Neuronal stem cell (in vitro differentiated cells): ENCODE results near the gene ZNF10. TPM values are rescaled to one million over a fixed set of nuclear protein-coding genes. Genes with fewer than 3 reads are reported as not detected.

ENCODE experiments used
- DNase-seq: peaks from one replicate; pipeline ENCODE4 v3.0.0-alpha.2; 2013; ENCODE audit warnings: low spot score
- H2AFZ ChIP-seq: one replicate; pipeline ENCODE4 v1.6.1; 2013; ENCODE audit warnings: mild to moderate bottlenecking, low read length, inconsistent platforms
- H2AK5ac ChIP-seq: 2 replicates; pipeline ENCODE4 v1.6.1; 2013; ENCODE audit warnings: low read depth, mild to moderate bottlenecking, inconsistent platforms, low read length, moderate library complexity, mixed read lengths
- H2BK120ac ChIP-seq: 2 replicates; pipeline ENCODE4 v1.6.1; 2013; ENCODE audit warnings: low read depth, mild to moderate bottlenecking, inconsistent platforms, low read length, moderate library complexity, mixed read lengths
- H2BK12ac ChIP-seq: one replicate; pipeline ENCODE4 v1.6.1; 2013; ENCODE audit warnings: low read length, inconsistent platforms
- H2BK15ac ChIP-seq: 2 replicates; pipeline ENCODE4 v1.6.1; 2013; ENCODE audit warnings: mild to moderate bottlenecking, low read length, inconsistent platforms, mixed read lengths
- H2BK5ac ChIP-seq: one replicate; pipeline ENCODE4 v1.6.1; 2013; ENCODE audit warnings: inconsistent platforms, mild to moderate bottlenecking, low read length, moderate library complexity
- H3K14ac ChIP-seq: one replicate; pipeline ENCODE4 v1.6.1; 2013; ENCODE audit warnings: low read length, inconsistent platforms
- H3K18ac ChIP-seq: 2 replicates; pipeline ENCODE4 v1.6.1; 2013; ENCODE audit warnings: low read length, inconsistent platforms
- H3K23ac ChIP-seq: 2 replicates; pipeline ENCODE4 v1.6.1; 2013; ENCODE audit warnings: low read depth, mild to moderate bottlenecking, mixed read lengths, low read length, inconsistent platforms; ENCODE audit not compliant: poor library complexity
- H3K27ac ChIP-seq: replicated peaks from 3 replicates; pipeline ENCODE4 v1.5.1; 2013; ENCODE audit warnings: low read length, inconsistent platforms
- H3K27me3 ChIP-seq, 3 experiments: 2 replicates each; pipeline ENCODE4 v1.6.1; 2013; ENCODE audit warnings: low read length in 3 of 3, mild to moderate bottlenecking in 2 of 3, inconsistent platforms in 1 of 3, low read depth in 1 of 3, mixed read lengths in 1 of 3, moderate library complexity in 1 of 3; ENCODE audit not compliant: control insufficient read depth in 3 of 3, insufficient read depth in 3 of 3
- H3K36me3 ChIP-seq, 2 donors: replicated peaks in 1 of 2; 2 replicates each; pipeline ENCODE4 v1.6.1; 2013; ENCODE audit warnings: low read length in 2 of 2; ENCODE audit not compliant: control insufficient read depth in 2 of 2, insufficient read depth in 2 of 2
- H3K4ac ChIP-seq: 2 replicates; pipeline ENCODE4 v1.6.1; 2013; ENCODE audit warnings: inconsistent platforms, mild to moderate bottlenecking, low read length, moderate library complexity
- H3K4me1 ChIP-seq, 2 donors: 1 replicate in 1 of 2; 2 replicates in 1 of 2; pipeline ENCODE4 v1.6.1; 2013; ENCODE audit warnings: low read length in 2 of 2, low read depth in 1 of 2; ENCODE audit not compliant: control insufficient read depth in 2 of 2, insufficient read depth in 1 of 2
- H3K4me2 ChIP-seq: one replicate; pipeline ENCODE4 v1.6.1; 2013; ENCODE audit warnings: mild to moderate bottlenecking, low read length, inconsistent platforms; ENCODE audit not compliant: insufficient read depth, poor library complexity, severe bottlenecking
- H3K4me3 ChIP-seq, 2 donors: 2 replicates each; pipeline ENCODE4 v1.5.1; 2013; ENCODE audit warnings: low read length in 2 of 2, mild to moderate bottlenecking in 2 of 2, inconsistent platforms in 1 of 2, moderate library complexity in 1 of 2
- H3K79me1 ChIP-seq: one replicate; pipeline ENCODE4 v1.6.1; 2013; ENCODE audit warnings: low read depth, mild to moderate bottlenecking, inconsistent platforms, low read length, moderate library complexity
- H3K9ac ChIP-seq: one replicate; pipeline ENCODE4 v1.6.1; 2013; ENCODE audit warnings: mild to moderate bottlenecking, low read depth, low read length, inconsistent platforms; ENCODE audit not compliant: poor library complexity
- H3K9me3 ChIP-seq, 2 donors: replicated peaks in 1 of 2; 2 replicates each; pipeline versions ENCODE3 to v1.6.1; 2013; ENCODE audit warnings: low read length in 2 of 2, mild to moderate bottlenecking in 2 of 2, inconsistent platforms in 1 of 2, low read depth in 1 of 2, mixed read lengths in 1 of 2, moderate library complexity in 1 of 2; ENCODE audit not compliant: control insufficient read depth in 2 of 2, insufficient read depth in 1 of 2
- H4K8ac ChIP-seq: one replicate; pipeline ENCODE4 v1.6.1; 2013; ENCODE audit warnings: low read depth, mild to moderate bottlenecking, inconsistent platforms, low read length, moderate library complexity
- H4K91ac ChIP-seq: one replicate; pipeline ENCODE4 v1.6.1; 2013; ENCODE audit warnings: low read length, low read depth, mild to moderate bottlenecking, inconsistent platforms; ENCODE audit not compliant: poor library complexity
- WGBS, 2 donors: extraction: QIAGEN DNeasy Blood & Tissue Kit; methylation state at CpG; one replicate each; pipeline ENCODE4 v1.1.7; 2013; ENCODE audit warnings: missing lambda C conversion rate in 2 of 2, mixed read lengths in 1 of 2; ENCODE audit not compliant: insufficient read length in 2 of 2, insufficient replicate concordance in 1 of 2; ENCODE audit errors: extremely low coverage in 2 of 2; 5-methylcytosine and 5-hydroxymethylcytosine counted together
- polyA plus RNA-seq, 2 experiments: library from polyadenylated mRNA; stranded (reverse); fragments of 200-250 nt; gene quantifications; one replicate each; pipeline ENCODE4 v1.2.3, GENCODE V29; 2013

Gene ZNF10
- polyA plus RNA-seq (2013, experiment 1 of 2): 7.1 TPM
- polyA plus RNA-seq (2013, experiment 2 of 2): 8.6 TPM

GRCh38 chr12:133130038-133130807 is at the start of gene ZNF10, which contains the start of gene ZNF891:
Gene ZNF10, plus strand, starts transcription at chr12:133130627. Its CDS starts 13,866 bp downstream, at chr12:133144493.
Gene ZNF891, minus strand, starts transcription at chr12:133130274. Its CDS starts 8,356 bp downstream, at chr12:133121918.
- peak within 1 kb of the TSS; percentile 75 for H3K14ac ChIP-seq
- peak; percentile 95 for DNase-seq
- no peak within 1 kb of the TSS for H3K4ac ChIP-seq
- H4K91ac ChIP-seq: no peak within 1 kb of the TSS
- H2AK5ac ChIP-seq: no peak within 1 kb of the TSS
- peaks cover 21 to 74% of the 10 kb centered on the region in 2 donors for H3K36me3 ChIP-seq
- no peak within 1 kb of the TSS for H2BK12ac ChIP-seq
- H3K4me2 ChIP-seq: peak within 1 kb of the TSS; percentile 76
- peaks cover 5% of the 10 kb centered on the region for H3K79me1 ChIP-seq
- peak within 1 kb of the TSS; percentile 15 for H2BK15ac ChIP-seq
- H3K27ac ChIP-seq: peak within 1 kb of the TSS; percentile 95
- H3K23ac ChIP-seq: peak within 1 kb of the TSS; percentile 87
- no CpG with 5 or more reads among the region's 87 CpGs for WGBS, 2 donors
- no peaks in the 10 kb centered on the region for H3K4me1 ChIP-seq
- H3K9me3 ChIP-seq: peaks cover 28 to 80% of the 10 kb centered on the region in 2 donors
- H4K8ac ChIP-seq: no peak within 1 kb of the TSS
- peak within 1 kb of the TSS; percentile 99 for H3K18ac ChIP-seq
- H3K27me3 ChIP-seq: no peaks in the 10 kb centered on the region
- peak within 1 kb of the TSS; percentile 98 for H2AFZ ChIP-seq
- peak within 1 kb of the TSS; percentile 98 for H3K9ac ChIP-seq
- no peak within 1 kb of the TSS for H2BK5ac ChIP-seq
- peak within 1 kb of the TSS; percentile 69 to 98 for H3K4me3 ChIP-seq
- H2BK120ac ChIP-seq: peak within 1 kb of the TSS; percentile 67

DNA sequence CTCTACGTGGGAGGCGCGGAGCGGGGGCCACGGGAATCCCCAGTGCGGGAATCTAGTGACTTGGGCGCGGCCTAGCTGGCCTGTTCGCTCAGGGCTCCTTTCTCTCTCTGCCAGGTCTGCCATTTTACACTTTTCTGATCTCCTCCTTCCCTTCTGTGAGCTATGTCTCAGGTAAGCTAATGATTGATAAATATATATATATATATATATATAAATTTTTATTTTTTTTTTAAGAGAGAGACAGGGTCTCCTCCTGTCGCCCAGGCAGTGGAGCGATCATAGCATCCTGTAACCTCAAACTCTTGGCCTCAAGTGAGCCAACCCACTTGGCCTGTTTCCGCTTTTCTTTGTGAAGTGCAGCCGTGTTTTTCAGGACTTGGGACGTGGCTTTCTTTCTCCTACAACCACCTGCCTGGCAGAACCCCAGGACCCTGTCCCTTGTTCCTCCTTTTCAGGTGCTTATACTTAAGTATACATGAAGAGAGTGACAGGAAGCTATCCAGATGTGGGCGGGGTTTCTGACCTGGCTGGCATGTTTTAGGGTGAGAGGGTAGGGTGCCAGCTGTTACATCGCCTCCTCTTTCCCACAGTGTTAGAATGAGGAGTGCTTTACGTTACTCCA is 49.2 kb upstream of the ZNF10 start:
- Histone ChIP-seq H2AFZ (peak overlapping the region; percentile 89), H2BK120ac (no peak overlapping the region), H3K4me3 (peak overlapping the region; percentile 85 to 92), H4K8ac (no peak overlapping the region), H2BK12ac (no peak overlapping the region), H3K4ac (no peak overlapping the region), H3K4me2 (peak overlapping the region; percentile 53), H3K9ac (peak overlapping the region; percentile 95), H4K91ac (no peak overlapping the region), H2BK15ac (no peak overlapping the region), H3K79me1 (no peaks in the 10 kb centered on the region), H3K9me3 (peaks cover 36 to 74% of the 10 kb centered on the region in 2 donors), H3K27me3 (no peaks in the 10 kb centered on the region), H3K23ac (peak overlapping the region; percentile 70), H2BK5ac (no peak overlapping the region), H3K4me1 (peaks cover 2 to 3% of the 10 kb centered on the region in 2 donors), H3K14ac (peak overlapping the region; percentile 47), H2AK5ac (no peak overlapping the region), H3K18ac (peak overlapping the region; percentile 93), H3K27ac (peak overlapping the region; percentile 83), H3K36me3 (peaks cover 22 to 50% of the 10 kb centered on the region in 2 donors)
- DNase-seq: no peak
- WGBS, 2 donors: no CpG with 5 or more reads among the region's 17 CpGs

GRCh38 chr12:133083345-133083744 is 47.1 kb upstream of the ZNF10 start:
- Histone ChIP-seq H3K14ac (no peak overlapping the region), H3K18ac (no peak overlapping the region), H2BK12ac (no peak overlapping the region), H3K27me3 (no peaks in the 10 kb centered on the region), H3K4me2 (no peak overlapping the region), H3K4me1 (peaks cover 2 to 3% of the 10 kb centered on the region in 2 donors), H3K9ac (no peak overlapping the region), H4K91ac (no peak overlapping the region), H2AK5ac (no peak overlapping the region), H3K4ac (no peak overlapping the region), H3K36me3 (peaks cover 24 to 70% of the 10 kb centered on the region in 2 donors), H3K9me3 (peaks cover 33 to 76% of the 10 kb centered on the region in 2 donors), H2AFZ (no peak overlapping the region), H3K27ac (no peak overlapping the region), H2BK120ac (no peak overlapping the region), H2BK15ac (no peak overlapping the region), H2BK5ac (no peak overlapping the region), H3K4me3 (no peak overlapping the region), H3K23ac (no peak overlapping the region), H4K8ac (no peak overlapping the region), H3K79me1 (no peaks in the 10 kb centered on the region)
- WGBS, 2 donors: no CpG with 5 or more reads among the region's 6 CpGs
- no peak for DNase-seq

DNA sequence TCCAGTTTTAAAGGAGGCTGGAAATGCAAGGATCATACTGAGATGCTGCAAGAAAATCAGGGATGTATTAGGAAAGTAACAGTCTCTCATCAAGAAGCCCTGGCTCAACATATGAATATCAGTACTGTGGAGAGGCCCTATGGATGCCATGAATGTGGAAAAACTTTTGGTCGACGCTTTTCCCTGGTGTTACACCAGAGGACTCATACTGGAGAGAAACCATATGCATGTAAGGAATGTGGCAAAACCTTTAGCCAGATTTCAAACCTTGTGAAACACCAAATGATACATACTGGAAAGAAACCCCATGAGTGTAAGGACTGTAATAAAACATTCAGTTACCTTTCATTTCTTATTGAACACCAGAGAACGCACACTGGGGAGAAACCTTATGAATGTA is 24.8 kb upstream of the ZNF10 start:
- Histone ChIP-seq H3K4me3 (no peak overlapping the region), H3K14ac (no peak overlapping the region), H3K27ac (no peak overlapping the region), H4K8ac (no peak overlapping the region), H3K79me1 (no peaks in the 10 kb centered on the region), H3K4me2 (no peak overlapping the region), H2BK5ac (no peak overlapping the region), H2BK120ac (no peak overlapping the region), H2AFZ (no peak overlapping the region), H4K91ac (no peak overlapping the region), H3K27me3 (no peaks in the 10 kb centered on the region), H3K18ac (no peak overlapping the region), H3K23ac (no peak overlapping the region), H3K9ac (no peak overlapping the region), H3K4ac (no peak overlapping the region), H2BK15ac (no peak overlapping the region), H2BK12ac (no peak overlapping the region), H3K9me3 (peaks cover 35 to 98% of the 10 kb centered on the region in 2 donors), H3K4me1 (no peaks in the 10 kb centered on the region), H2AK5ac (no peak overlapping the region), H3K36me3 (peaks cover 19 to 96% of the 10 kb centered on the region in 2 donors)
- DNase-seq: no peak
- WGBS, 2 donors: no CpG with 5 or more reads among the region's 3 CpGs
